ENCODE measurements around the gene RTN4IP1.

RTN4IP1 gene

GRCh38 chr6:106540907-106541306 lies 88.4 kb downstream of the RTN4IP1 start:
- DNase-seq, result no peak

- no peak for DNase-seq
Measured at GRCh38 chr6:106540432-106540831, 88.9 kb downstream of the RTN4IP1 start.

DNA sequence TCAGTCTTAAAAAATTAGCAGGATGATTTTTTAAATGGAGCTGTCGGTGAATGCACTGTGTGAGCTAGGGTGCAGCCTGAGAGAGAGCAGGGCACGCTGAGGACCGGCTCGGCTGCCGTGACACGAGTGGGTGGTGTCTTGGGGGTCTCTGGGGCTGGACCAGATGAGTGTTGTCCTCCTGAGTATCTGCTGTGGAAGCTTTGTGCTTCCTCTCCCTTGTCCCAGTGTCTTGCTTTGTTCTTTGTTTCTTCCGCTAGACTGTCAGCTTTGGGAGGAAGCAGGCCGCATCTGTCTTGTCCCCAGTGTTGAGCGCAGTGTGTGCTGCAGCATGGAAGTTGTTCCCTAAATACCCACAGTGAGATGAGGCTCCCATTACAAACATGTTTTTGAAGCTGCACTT lies 89.4 kb downstream of the RTN4IP1 start:
- DNase-seq, result no peak

GRCh38 chr6:106538145-106538544 lies 91.2 kb downstream of the RTN4IP1 start:
- no peak for DNase-seq

DNA sequence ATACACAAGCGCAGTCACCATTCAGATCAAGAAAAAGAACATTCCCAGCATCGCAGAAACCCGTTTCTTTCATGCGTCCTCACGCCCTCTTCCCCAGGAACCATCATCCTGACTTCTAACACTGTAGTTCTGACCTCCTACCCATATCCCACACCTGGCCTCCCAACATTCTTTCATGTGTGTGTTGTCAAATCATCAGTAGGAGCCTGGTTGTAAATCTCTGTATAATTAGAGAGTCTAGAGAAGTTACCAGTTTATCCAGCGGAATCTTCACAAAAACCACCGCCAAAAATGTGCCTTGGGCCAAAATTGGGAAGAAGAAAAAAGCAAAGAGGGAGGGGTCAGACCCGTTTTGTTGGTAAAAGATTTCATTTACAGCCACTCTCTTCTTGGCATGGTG lies 91.6 kb downstream of the RTN4IP1 start:
- no peak for DNase-seq

- no peak for DNase-seq
Measured at GRCh38 chr6:106536851-106537250, 92.4 kb downstream of the RTN4IP1 start.

- no peak for DNase-seq
Measured at GRCh38 chr6:106536357-106536756, 92.9 kb downstream of the RTN4IP1 start.

GRCh38 chr6:106535012-106535411 lies 94.3 kb downstream of the RTN4IP1 start:
- DNase-seq, result no peak

DNA sequence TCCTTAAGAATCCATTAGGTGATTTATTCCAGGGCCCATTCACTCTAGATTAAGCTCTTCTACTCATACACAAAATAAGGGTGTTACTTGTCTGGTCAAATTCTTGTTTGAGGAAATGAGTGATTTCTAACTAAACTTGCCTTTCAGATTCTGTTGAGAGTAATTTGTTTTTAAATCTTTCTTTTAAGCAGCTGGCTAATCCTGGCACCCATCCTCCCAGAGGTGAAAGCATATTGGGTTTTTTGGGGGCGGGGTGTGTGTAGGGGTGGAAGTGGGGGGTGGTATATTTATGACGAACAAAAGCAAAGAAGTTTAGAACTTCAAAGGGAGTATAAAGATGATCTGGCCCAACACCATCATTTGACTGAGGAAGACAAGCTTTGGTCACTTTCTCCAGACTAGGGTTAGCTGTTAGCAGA lies 94.7 kb downstream of the RTN4IP1 start:
- DNase-seq, result no peak

GRCh38 chr6:106534004-106534403 lies 95.3 kb downstream of the RTN4IP1 start:
- no peak for DNase-seq

DNA sequence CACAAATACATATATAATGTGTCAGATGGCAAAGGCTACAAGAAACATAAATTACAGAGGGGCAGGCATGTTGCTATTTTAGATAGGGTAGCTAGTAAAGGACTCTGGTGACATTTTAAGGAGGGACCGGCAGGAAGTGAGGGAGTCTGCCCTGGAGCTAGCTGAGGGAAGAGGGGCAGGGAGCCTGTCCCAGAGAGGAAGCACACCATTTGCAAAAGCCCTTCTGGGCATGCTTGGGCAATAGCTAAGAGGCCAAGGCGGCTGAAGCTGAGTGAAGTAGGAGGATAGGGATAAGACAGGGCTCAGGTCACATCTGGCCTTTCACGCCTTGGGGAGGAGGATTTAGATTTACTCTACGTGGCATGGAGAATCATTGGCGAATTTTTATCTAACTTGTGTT lies 96.2 kb downstream of the RTN4IP1 start:
- DNase-seq, result no peak

DNA sequence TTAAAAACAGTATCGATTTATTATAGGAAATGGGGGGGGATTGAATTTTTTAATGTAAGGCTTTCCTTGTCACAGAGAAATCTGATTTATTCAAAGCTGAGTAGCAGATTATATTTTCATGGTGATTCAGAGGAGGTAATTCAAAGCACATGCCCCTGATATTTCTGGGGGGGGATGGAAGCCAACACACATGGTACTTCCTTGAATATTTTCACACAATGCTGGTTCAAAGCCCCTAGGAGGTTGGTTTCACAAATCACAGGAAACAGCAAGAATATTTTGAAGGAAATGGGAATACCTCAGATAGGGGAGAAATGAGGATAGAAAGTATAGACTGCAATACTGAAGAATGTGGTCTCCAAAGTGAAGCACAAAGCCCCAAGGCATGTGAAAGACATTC lies 98.8 kb downstream of the RTN4IP1 start:
- no peak for DNase-seq

DNA sequence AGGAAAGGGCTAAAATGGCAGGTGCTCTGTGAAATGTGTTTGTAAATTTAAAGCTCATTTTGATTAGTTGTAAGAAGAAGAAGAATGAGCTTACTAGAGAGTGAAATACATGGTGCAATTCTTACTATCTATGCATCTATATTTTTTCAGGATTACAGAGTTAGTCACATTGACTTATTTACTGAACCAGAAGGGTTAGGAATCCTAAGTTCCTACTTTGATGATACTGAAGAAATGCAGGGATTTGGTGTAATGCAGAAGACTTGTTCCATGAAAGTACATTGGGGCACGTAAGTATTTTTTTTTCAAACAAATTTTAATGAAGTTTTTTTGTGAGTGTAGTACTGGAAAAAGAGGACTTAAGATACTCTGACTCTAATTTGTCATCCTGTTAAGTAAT lies 99.3 kb downstream of the RTN4IP1 start:
- no peak for DNase-seq

- no peak for DNase-seq
Measured at GRCh38 chr6:106529438-106529837, 99.9 kb downstream of the RTN4IP1 start.

DNA sequence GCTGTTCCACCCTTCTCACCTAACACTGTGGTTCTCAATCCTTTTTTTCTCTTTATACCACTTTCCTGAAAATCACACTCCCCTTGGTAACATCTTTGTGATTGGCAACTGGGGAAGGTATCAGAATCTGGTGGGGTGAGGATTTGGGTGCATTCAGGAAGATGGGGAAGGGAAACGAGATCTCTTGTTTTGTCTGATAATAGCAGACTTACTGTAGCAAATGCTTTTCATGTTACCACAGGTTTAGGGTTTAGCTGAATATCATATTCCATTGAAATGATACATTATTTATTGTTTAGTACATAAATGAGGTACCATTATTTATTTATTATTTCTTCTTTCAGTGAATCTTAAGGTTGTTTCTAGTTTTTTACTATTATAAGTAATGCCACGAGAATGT lies 100.8 kb downstream of the RTN4IP1 start:
- no peak for DNase-seq

DNA sequence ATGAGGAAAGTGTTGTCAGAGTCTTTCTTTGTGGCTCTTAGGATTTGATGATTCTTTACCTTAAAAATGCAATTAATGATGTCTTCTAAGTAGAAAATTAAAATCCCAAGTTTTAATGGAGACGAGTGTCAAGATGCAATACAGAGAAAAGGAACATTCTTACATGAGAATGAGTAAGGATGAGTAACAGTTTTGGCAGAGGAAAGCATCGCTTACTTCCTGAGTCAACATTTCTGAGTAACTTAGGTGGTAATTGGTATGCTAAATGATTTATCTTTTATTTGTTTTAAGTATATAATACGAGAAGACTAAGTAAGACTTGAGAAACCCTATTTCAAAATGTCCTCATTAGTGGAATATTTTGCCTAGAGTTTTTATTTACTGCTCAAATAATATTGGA lies 101.3 kb downstream of the RTN4IP1 start:
- no peak for DNase-seq

GRCh38 chr6:106527117-106527516 lies 102.2 kb downstream of the RTN4IP1 start:
- no peak for DNase-seq

GRCh38 chr6:106525882-106526275 lies 103.4 kb downstream of the RTN4IP1 start:
- DNase-seq, result no peak

GRCh38 chr6:106525107-106525881 lies 104.0 kb downstream of the RTN4IP1 start:
- DNase-seq, result no peak

DNA sequence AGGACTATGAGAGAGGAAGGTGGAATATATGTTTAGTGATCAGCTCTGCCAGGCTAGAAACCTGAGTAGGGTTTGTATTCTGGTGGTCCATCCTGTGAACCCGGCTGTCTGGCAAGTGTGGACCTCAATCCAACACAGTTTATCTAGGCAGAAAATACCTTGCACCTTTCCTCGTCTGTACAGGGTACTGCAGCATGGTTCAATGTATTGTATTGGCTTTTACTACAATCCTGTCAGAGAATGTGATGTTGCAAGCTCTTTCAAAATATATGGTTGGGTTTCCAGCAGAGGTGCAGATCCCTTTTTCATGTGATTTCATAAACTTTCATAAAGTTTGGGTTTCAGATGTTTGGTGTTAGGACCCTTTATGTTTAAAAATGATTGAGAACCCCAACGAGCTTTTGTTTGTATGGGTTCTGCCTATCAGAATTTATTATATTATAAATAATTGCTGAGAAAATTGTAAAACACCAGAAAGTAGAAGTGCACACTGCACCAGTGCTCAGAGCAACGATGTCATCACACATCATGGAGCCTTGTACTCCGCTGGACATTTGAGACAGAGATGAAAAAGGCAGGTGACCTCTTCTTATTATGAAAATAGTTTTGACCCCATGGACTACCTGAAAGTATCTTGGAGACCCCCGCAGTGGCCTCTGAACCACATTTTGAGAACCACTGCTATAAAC lies 106.6 kb downstream of the RTN4IP1 start:
- no peak for DNase-seq

All from NCI-H146 (cell line).